ENCODE results near the gene HTR3D. TPM values are rescaled to one million over a fixed set of nuclear protein-coding genes. Genes with fewer than 3 reads are reported as not detected.

Gene HTR3D
- total and polyA plus RNA-seq, 2 experiments from 2014 or later, result not detected

- Mint-ChIP-seq H3K4me3 (no peak overlapping the region), H3K9me3 (no peaks in the 10 kb centered on the region; the same call in 2 of the 3 replicates)
Observed at GRCh38 chr3:184011230-184011876, 20.2 kb upstream of the HTR3D start.

More at GRCh38 chr3:184011230-184011876, 20.2 kb upstream of the HTR3D start:
- H3K4me1 ChIP-seq (ENCODE audit: insufficient read depth), result peaks cover 4% of the 10 kb centered on the region
- no peak for ATAC-seq
- DNase-seq (ENCODE audit: low spot score), result no peak
- no peaks in the 10 kb centered on the region for H3K9me2 ChIP-seq (ENCODE audit: insufficient read depth)
- no peak for TF ChIP-seq ZNF114 (CRISPR knock-in tag; IDR thresholded peaks at IDR 0.05)
- no peak for TF ChIP-seq ZNF462 (CRISPR knock-in tag; IDR thresholded peaks at IDR 0.05)
- TF ChIP-seq NANOG (IDR thresholded peaks at IDR 0.05; ENCODE audit: borderline replicate concordance), result no peak
- no peak for TF ChIP-seq POLR2AphosphoS5 (IDR thresholded peaks at IDR 0.05; ENCODE audit: low read depth)
- no peak for TF ChIP-seq REST (IDR thresholded peaks at IDR 0.05; ENCODE audit: unreplicated experiment)
- no peak for TF ChIP-seq JUNB (IDR thresholded peaks at IDR 0.05; ENCODE audit: unreplicated experiment)
- no peak for TF ChIP-seq ZNF331 (CRISPR knock-in tag; IDR thresholded peaks at IDR 0.05; ENCODE audit: low read depth)
- H3K27ac Mint-ChIP-seq, result 0 out of 2 replicates have a peak overlapping the region, but pooled peaks have one; percentile 19
- no peaks in the 10 kb centered on the region for H3K27me3 ChIP-seq (ENCODE audit: insufficient read depth)
- H3K4me1 Mint-ChIP-seq, result peaks cover 15% of the 10 kb centered on the region
- peaks cover 38% of the 10 kb centered on the region for H3K36me3 Mint-ChIP-seq (ENCODE audit: low read depth)
- H4K20me1 ChIP-seq (replicated peaks; ENCODE audit: insufficient read depth), result peaks cover 9% of the 10 kb centered on the region; the same call in 1 of the 2 replicates
- no peak overlapping the region for H3K4me2 ChIP-seq
- no peak overlapping the region for H3K4me3 ChIP-seq
- peaks cover 34% of the 10 kb centered on the region for H3K79me2 ChIP-seq (replicated peaks; ENCODE audit: insufficient read depth)
- H3K27me3 Mint-ChIP-seq (ENCODE audit: insufficient read depth, low read depth, poor library complexity), result peaks cover 2% of the 10 kb centered on the region
- no peak overlapping the region for H3K27ac ChIP-seq (ENCODE audit: low read depth)
- peaks cover 4% of the 10 kb centered on the region; the same call in 1 of the 2 replicates for H3K36me3 ChIP-seq (ENCODE audit: insufficient read depth)
- no peak overlapping the region for H2AFZ ChIP-seq
- H3F3A ChIP-seq (replicated peaks; ENCODE audit: low read depth), result no peaks in the 10 kb centered on the region
